GM12875 (cell line): ENCODE data around the gene ZBTB7C.

Experiments
- H3K4me3 ChIP-seq: one replicate; pipeline ENCODE4 v1.5.1; 2011; ENCODE audit warnings: low read depth, low read length, control low read depth
- CTCF ChIP-seq: IDR thresholded peaks from 2 replicates; pipeline ENCODE4 v1.5.1; 2011; ENCODE audit warnings: low read depth, mild to moderate bottlenecking, control low read depth, inconsistent platforms, low read length, moderate library complexity, borderline replicate concordance; ENCODE audit not compliant: insufficient read depth

The ZBTB7C gene

DNA sequence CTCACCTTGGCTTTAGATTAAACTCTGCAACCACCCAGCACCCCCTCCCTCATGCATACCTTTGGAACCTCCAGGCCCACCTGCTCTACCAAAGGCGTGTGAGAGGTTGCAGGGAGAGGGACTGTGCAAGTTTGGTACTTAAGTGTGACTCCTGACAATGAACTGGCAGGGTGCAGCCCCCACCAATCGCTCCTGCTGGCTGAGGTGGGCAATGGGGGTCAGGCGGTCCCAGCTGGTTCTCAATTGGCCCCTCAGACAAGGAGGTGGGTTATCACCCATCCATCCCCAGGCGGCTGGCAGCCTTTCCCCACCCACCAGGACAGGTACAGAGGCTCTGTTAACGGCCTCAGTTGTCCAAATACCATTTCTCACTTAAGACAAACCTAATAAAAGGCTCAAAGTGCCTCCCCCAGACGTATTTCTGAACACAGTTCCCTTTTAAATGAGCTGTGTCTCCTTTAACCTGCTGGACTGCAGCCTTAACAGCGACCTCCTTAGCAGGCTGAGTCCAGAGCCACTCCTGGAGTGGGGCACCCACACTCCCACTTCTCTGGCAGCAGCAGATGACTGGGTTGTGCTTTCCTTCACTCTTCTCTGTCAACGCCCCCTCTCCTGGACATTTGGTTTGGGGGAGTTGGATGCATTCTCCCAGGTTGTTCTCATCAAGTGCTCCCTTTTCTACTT is 309.6 kb downstream of the ZBTB7C start:
- no peak for TF ChIP-seq CTCF
- no peak overlapping the region for H3K4me3 ChIP-seq

DNA sequence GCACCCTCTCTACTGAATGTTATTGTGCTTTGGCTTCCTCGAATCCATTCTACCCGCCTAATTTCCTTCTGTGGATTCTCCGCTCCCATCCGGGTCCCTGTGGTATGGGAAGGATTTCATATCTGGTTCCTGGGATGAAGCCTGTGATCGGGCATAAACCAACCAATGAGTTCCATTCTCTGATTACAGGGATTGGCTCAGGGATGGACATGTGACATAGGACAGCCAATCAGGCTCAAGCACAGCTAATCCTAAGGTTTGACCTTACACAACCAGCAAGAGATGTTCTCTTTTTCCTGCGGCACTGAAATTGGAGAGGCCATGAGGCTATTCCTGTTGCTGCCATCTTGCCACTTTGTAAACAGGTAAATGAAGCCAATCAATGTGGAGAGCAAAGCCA is 310.6 kb downstream of the ZBTB7C start:
- TF ChIP-seq CTCF, result no peak
- no peak overlapping the region for H3K4me3 ChIP-seq

DNA sequence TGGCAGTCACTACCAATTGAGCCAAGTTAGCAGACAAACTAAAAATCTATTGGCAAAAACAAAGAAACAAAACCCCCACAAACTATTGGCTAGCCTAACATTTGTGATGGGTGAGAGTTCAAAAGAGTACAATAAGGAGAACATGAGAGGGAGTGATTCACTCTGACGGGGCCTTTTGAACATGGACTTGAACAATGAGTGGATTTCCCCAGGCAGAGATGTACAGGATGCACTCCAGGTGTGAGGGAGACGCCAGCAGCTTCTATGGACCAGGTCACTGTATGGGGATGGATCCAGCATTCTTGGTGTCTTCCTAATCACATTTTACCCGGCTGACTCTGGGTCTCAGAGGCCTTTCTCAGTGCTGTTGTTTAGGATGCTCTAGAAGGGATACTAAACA is 311.2 kb downstream of the ZBTB7C start:
- no peak overlapping the region for H3K4me3 ChIP-seq
- no peak for TF ChIP-seq CTCF

DNA sequence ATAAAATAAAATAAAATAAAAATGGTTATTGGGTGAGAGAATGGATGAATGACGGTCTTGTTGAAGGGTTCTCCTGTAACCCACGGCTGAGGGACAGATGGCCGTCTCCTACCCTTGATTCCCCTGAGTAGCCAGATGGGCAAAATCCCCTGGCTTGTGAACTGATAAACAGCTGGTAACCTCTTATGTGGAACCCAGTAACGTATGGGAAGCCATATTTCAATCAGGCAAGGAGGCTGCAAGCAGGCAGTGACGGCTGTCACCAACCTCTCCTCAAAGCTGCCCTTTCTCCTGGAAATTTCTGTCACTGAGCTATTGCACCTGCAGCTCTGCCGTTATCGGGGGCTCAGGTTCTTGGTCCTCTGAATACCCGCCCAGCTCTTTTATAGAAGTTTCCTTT is 313.5 kb downstream of the ZBTB7C start:
- no peak for TF ChIP-seq CTCF
- no peak overlapping the region for H3K4me3 ChIP-seq

- no peak for TF ChIP-seq CTCF
- no peak overlapping the region for H3K4me3 ChIP-seq
Measured at GRCh38 chr18:48093104-48093503, 316.1 kb downstream of the ZBTB7C start.

GRCh38 chr18:48091869-48092497 is 317.2 kb downstream of the ZBTB7C start:
- no peak for TF ChIP-seq CTCF

GRCh38 chr18:48090702-48091101 is 318.5 kb downstream of the ZBTB7C start:
- no peak overlapping the region for H3K4me3 ChIP-seq

More at GRCh38 chr18:48091869-48092497, 317.2 kb downstream of the ZBTB7C start:
- H3K4me3 ChIP-seq, result no peak overlapping the region

More at GRCh38 chr18:48090702-48091101, 318.5 kb downstream of the ZBTB7C start:
- TF ChIP-seq CTCF, result no peak
